CD1c-positive myeloid dendritic cell (primary cell): ENCODE measurements around the gene HPCA.

ENCODE experiments used
- DNase-seq: peaks from one replicate; pipeline ENCODE4 v3.0.0-alpha.2; 2016; ENCODE audit errors: extremely low spot score

HPCA gene

DNA sequence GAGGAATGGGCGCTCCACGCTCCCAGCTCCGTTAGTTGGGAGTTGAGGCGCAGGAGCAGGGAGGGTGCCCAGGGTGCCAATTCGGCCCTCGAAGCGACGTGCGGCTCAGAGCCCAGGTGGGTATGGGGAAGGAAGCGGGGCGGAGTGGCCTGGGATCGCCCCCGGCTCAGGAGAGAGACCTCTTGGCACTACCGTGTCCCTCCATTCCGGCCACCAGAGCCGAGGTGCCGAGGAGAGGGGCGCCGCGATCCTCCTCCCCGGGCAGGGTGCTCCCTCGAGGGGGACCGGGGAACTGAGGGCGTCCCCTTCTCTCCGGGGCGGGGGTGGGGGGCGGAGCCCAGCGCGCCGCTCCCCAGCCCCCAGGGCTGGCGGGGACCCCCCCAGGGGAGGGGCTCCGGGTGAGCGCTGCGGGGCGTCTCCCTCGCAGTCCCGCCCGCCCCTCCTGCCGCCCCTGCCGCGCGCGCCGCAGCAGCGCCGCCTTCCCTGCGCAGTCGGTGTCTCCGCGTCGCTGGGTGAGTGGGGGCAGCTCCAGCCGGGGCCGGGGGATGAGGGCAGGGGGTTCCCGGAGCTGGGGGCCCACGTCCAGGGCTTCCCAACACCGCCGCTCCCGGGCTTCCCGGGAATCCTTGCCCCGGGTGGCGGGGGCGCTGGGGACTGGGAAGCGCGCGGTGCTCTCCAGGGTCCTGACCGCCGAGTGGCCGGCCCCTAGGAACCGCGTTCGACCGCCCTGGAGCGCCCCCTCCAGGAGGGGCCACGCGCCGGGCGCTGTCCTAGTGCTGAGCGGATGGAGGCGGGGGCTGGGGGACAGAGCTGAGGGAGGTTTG lies at the start of gene HPCA:
Gene HPCA (plus strand): TSS at position 488 of the 824 bp plus-strand sequence. CDS start 2,408 bp downstream, outside the sequence.
- DNase-seq = peak; percentile 75

DNA sequence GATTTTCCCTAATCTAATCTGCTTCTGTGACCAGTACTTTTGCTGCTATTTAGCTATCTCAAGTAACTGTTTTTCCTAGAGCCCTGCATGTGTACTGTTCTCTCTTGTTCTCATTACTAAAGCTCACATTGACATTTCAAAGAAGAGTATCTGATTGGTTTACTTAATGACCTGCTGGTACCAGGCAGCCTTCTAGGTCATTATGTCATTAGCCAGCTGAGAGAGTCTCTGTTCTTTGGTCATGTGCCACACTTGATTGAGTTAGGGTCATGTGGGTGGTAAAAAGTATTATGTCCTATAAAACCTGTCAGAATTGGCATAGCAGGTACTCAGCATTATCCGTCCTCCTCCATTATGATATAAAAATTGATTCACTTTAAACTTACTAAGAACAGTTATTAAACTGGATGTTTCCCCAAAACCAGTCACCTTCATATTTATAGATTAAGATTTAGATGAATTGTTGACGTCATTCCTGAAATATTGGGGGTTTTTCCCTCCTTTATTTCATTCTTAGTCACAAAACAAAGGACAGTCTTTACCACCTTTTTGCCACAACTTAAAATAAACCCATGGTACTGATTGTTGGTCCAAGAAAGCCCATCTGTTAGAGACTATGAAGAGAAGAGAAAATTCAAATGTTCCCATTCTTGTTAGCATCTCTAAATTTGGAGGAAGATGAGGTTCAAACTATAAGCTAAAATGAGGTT lies 37.8 kb upstream of the HPCA start:
- no peak for DNase-seq

DNA sequence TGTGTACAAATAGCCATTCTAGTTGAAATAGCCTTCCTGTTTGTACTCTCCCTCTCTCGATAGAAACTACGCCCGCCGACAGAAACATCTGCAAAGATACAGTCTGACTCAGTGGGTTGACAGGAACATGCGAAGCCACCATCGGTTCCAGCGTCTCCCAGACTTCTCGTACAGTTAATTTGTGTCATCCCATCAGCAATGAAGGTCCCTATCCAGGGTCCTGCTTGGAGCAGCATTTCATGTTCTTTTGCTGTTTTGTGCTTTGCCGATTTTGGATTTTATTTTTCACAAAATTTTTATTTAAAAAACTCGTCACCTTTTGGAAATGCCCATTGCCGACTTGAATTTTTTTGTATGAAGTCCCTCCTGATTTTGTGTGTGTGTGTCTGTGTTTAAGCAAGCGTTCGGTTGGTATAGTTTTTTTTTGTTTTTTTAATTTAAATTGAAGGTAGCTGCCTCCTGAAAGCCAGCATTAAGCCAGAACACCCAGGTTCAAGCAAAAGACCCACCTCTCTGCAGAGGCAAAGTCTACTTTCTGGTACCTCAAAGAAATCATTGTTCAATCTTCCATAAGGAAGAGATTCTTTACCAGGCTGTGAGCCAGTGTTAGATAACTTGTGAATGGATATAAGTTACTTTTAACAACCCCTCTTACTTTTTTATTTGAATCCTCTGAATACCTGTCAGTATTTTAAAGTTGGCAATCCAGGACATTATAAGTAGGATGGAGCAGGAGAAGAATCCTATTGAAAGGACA lies 30.3 kb upstream of the HPCA start:
- no peak for DNase-seq

DNA sequence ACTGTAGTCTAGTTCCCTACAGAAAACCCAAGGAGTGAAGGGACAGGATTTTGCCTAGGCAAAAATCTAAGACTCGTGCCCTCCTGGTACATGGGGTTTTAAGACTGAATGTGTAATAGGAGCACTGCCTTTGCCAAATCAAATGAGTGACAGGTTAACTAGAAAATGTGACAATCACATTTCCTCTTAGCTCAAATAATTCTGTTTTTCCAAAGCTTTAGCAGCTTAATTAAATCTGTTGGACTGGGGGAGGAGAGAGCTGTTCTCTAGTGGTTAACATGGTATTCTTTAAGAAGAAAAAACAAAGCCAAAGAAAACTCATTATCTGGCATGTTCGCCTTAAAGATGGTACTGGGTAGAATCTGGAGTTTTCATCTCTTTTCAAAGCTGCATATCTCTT lies 28.2 kb upstream of the HPCA start:
- no peak for DNase-seq

DNA sequence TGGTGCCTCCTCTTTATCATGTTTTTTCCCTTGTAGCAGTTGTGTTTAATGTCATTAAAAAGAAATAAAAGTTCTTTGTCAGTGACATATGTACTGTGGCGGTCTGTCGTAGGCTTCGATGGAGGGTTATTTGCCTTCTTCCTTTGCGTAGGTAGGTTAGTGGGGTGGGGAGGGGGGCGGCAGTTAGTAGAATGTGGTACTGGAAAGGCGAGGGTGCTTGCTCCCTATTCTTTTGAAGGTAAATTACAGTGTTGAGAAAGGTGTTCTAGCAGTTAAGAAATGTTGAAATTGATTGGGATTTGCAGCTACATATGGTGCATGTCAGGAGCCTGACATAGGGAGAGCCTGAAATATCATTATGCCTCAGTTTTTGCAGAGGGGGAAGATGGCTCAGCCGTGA lies 27.5 kb upstream of the HPCA start:
- DNase-seq = no peak

DNA sequence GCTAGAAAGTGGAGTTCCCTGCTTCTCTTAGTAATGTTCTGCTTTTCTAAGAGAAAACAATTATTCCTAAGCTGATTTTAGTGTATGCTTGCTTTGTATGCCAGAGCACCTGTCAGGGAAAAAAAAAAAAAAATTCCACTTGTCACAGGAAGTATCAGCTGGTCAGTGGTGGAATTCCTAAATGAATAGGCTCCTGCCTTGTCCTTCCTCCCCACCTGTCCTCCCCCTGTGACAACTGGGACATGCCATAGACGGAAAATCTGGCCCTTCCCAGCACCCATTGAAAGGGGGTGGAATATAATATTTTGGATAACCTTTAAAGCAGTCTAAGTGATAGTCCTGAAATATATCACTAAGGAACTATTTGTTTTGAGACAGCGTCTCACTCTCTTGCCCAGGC lies 26.4 kb upstream of the HPCA start:
- no peak for DNase-seq

DNA sequence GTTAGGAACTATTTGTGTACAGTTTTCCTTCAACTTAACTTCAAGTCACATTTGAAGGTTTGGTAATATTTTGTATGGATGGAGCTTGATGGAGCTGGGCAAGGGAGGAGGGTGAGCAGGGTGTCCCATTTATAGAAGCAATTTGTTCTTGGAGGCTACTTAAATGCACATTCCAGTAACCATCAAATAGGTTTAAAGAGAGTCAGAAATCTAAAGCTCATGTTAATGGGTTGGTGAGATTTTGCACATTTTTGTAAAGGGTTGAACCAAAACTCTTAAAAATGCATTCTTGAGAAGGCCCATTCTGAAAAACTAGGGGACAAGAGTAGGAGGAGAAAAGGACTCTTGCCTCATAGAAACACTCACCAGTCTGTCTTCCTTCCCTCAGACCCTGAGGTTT lies 25.7 kb upstream of the HPCA start:
- no peak for DNase-seq

DNA sequence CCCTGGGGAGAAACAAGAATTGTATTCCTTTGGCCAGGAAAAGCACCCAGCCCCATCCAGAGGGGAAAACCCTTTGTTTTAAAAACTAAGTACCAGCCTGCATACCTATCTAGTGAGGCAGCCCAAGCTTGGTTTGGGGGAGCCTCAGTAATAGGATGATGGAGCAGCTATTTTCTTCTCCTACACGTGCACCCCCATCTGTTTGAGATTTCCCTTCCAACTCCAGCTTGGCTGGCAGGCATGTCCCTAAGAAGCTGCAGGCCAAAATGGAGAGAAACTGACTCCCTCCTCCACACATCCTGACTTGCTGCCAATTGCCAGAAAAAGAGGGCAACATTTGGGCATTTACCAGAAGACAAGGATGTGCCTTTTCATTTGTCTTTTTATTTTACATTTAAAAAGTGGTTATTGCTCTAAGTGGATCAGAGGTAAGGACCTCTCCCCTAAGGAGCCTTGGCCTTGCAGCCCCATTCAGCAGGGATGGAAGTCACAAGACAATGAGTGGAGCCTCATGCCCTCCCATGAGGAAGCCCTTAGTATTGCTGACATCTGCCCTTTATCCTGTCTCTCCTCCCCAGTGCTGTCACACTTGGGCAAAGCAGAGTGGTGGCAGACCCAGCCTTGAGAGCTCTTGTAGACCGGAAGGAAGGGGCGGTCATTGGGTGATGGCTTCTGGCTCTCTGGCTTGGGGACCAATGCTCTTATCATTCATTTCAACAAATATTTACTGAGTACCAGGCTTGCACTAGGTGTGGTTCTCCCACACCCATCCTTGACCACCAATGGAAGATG lies 24.2 kb upstream of the HPCA start:
- DNase-seq = no peak

DNA sequence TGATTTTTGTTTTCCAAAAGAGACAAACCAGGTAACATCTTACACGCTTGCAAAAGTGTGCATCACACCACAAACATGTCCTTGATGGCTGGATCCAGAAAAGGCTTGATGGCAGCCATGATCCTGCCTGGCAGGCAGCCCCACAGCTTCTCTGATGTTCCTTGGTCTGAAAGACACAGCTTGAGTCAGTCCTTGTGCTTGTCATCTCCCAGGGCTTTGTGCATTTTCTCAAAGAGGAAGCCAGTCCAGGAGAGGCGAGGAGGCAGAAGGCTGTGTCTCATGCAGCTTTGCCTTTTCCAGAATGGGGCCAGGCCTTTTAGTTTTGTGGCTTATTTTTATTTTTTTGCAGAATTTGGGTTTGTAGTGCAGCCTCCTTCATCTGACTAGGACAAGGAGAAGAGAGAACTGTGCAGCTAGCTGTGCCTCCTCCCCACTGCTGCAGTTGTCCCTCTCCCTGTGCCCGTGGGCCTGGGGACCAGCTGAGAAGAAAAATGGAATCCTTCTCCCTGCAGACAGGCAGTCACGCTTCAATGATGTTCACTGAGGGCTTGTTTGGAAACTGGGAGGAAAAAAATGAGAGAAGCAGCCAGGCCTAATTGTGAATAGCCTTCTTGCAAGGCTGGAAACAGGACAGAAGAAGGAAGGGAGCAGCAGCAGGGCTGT lies 22.9 kb upstream of the HPCA start:
- no peak for DNase-seq

DNA sequence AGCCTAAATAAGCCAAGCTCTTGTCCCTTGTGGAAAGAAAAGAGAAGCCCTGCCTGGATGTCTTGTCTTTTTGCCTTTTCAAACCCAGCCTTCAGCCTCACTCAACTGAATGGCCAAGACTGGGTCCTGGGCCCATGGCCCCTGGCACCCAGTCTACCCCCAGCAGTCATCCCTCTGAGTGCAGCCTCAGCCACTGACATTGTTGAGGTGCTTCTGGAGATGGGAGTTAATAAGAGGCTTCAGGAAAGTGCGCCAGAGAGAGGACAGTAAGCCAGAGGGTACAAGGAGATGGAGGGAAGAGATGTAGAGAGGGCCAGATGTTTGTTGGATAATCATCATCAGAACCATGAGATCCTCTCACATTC lies 22.4 kb upstream of the HPCA start:
- no peak for DNase-seq

DNA sequence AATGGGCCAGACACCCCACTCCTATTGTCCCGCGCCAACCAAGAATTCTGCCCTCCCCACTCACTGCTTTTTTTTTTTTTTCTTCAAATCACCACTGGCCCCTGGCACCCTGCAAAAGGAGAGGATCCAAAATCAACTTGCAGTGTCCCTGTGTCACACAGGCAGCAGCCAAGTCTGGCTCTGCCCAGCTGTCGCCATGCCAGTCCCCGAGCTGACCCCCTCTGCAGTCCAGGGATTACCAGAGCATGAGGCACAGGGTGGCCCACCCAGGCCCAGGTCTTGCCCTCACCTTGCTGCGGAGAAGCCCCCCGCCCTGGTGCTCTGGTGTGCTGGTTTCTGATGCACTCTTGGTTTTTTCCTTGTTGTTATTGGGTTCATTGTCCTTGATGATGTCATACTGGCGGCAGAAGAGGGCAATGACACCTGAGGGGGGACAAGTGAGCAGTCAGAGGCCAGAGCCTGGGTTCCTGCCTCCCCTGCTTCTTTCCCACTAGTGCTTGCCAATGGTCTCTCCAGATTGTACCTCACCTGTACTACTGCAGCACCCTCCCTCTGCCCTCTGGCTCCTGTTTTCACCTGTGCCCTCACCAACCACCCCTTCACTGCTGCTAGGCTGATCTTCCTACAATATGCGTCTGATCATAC lies 21.8 kb upstream of the HPCA start:
- no peak for DNase-seq

DNA sequence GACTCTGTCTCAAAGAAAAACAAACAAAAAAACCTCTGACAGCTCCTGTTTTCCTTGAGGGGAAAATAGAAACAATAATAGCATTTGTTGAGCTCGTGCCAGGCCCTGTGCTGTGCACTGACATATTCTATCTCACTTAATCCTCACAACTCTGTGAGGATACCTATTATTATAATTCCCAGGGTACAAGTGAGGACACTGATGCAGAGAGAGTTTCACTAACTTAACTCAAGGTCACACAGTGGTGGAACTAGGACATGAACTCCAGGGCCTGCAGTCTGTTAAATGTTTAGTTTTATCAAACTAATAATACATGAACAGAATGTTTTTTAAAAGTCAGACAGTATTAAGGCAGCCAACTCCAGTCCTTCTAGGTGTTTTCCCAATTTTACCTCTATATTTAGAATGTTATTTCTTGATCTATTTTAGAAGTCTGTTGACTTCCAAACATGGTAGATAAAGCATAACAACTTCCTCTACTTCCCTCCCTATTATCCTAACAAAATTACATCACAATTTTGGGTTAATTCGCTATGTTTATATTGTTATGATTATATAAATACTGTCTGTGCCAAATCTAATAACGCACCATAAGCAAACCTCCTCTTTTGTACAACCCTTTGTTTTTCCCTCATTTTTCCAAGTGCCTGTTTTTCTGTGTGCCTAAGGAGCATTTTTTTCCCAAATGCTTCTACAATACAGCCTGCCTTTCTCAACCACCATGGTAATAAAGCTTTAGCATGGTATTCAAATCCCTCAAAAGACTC lies 20.5 kb upstream of the HPCA start:
- DNase-seq = no peak

DNA sequence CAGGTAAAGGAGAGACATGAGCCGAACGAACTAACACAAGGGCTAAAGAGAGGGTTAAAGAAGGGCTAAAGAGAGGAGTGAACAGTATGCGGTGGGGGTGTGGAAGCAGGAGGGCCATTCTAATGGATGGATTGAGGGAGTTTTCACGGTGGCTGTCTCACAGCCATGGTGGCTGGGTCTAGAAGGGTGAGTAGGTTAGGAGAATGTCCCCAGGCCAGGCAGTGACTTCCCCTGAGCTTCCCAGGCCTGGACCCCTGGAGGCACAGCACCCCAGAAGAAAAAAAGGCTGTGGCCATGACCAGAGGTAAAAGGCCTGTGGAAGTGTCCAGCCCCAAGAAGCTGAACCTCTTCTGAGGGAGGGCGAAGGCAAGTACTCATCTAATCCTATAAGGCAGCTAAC lies 19.1 kb upstream of the HPCA start:
- DNase-seq = no peak

DNA sequence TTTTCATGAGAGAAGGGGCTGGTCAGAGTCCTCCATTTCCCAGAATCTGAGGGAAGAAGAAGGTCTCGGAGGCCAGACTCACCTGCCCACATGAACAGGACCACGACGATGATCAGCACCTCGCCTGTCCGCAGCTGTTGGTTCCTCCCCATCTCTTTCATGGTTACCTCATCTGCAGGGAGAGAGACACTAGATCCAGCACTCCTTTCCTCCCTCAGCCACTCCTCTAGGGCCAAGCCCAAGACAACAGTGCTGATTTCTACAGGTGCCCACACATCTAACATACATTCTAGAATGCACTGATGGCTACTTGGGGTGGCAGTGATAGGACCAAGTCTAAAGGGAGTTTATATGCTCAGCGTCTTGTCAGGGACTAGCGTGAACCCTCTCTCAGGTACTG lies 18.6 kb upstream of the HPCA start:
- no peak for DNase-seq

DNA sequence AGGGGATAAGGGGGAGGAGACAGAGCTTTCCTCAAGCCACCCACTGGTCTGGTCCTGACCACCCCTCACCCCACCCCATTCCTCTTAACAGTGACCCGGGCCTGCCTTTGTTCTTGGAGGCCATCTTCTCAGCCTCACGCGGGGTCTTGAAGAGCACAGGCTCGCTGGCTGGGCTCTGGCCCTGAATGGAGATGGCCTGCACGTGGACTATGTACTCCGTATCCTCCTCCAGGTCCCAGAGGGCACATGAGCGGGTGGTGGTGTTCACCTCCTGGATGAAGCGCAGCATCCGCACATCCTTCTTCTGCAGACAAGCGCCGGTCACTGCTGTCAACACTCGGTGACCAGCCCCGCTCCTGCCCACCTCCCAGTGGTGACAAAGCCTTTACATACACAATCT lies 18.2 kb upstream of the HPCA start:
- no peak for DNase-seq

DNA sequence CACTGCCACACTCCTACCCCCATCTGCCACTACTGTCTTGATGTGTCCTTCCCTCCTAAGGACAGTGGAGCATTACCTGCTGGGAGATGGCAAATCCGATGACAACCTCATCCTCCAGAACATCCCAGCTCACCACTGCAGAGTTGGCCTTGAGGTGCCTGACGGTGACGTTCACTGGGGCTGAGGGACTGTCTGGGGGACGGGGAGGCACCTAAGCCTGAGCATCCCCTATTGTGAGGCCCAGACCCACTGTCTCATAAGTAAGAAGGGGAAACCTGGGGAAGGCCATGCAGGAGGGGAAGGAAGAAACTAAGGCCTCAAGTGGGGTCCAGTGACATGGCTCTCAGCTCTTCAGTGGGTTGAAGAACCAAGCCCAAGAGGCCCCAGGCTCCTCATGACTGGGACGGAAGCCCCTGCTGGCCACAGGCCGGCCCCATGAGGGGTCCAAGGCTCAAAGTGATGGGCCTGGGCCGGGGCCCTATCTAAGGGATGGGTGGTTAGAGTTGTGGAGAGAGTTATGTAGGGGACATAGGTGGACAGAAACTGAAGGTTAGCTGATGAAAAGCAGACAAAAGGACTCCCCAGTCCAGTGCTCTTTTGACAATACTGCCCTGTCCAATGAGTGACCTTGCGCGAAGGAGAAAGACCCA lies 17.4 kb upstream of the HPCA start:
- DNase-seq = no peak

DNA sequence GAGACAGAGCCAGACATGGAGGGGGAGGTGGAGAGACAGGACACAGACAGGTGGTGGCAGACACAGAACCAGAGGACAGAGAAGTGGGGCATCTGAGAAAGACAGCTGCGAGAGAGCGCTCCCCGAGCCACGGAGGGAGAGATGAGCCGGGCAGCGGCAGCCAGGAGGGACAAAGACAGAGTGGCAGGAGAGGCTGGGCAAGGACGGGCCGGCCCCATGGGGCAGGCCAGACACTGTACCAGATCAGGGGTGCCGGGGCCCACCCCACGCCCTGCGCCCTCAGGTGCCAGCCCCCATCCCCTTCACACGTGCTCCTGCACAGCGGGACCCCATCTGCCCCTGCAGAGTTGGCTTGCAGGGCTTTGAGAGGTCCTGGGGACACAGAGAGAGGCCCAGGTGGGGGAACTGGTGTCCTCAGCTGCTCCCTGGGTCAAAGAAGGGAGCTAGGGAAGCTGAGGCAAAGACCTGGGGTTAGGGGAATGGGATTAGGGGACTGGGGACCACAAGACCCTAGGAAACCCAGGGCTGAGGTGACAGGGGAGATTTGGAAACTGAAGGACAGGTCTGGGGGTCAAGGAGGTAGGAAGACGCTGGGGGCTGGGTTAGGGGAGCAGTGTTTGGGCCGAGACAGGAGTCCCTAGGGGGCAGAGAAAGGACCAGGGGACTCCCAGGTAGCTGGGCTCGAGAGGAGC lies 16.2 kb upstream of the HPCA start:
- DNase-seq = no peak

DNA sequence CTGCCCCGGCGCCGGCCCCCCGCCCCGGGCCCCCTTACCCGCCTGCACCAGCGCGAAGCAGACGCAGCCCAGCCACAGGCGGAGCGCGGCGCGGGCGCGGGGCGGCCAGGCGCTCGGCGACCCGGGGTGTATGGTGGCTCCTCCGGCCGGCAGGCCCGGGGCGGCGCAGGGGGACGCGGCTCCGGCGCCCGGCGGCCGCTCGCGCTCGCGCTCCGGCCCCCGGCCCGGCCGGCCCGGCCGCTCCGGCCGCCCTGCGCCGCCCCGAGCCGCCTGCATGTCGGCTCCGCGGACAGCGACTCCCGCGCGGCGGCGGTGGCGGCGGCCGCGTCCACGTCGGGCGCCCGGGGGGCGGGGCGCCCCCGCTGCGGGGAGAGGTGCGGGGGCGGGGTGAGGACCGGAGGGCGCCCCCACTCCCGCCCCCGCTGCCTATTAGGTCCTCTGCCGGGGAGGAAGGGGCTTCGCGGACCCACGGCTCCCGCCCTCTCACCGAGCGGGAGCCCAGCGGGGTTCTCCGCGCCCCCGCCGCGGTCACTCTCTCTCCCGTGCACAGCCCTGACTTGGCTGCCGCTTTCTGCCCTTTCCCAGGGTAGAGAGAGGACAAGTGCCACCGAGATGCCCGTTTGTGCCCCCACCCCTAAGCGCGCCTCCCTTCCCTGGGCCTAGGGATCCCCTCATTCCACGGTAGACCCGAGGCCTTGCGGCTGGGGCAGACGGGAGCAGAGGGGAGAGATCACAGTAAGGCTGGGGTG lies 15.5 kb upstream of the HPCA start, which contains the start of gene FNDC5:
Gene FNDC5 (minus strand): TSS at position 298 of the 749 bp plus-strand sequence.
- DNase-seq = no peak
